ENCODE measurements around the gene LAD1.

- TF ChIP-seq POLR2AphosphoS5 (IDR thresholded peaks at IDR 0.05; ENCODE audit: borderline replicate concordance, low read depth, low read length): no peak
- TF ChIP-seq EZH2 (IDR thresholded peaks at IDR 0.05): no peak
- no peak for TF ChIP-seq FOXP2 (optimal IDR thresholded peaks at IDR 0.05; ENCODE audit: control extremely low read depth, extremely low read length, insufficient read depth)
Measured at GRCh38 chr1:201418461-201418860, 19.3 kb upstream of the LAD1 start.
